ENCODE data around the gene PDZK1IP1. TPM values are rescaled to one million over a fixed set of nuclear protein-coding genes. Genes with fewer than 3 reads are reported as not detected.

Gene PDZK1IP1
- total and polyA plus RNA-seq, 2 of the 13 experiments (the other 11 are each of a cell fraction or from before 2014, with no cell fraction given), result 0.24 to 1.6 TPM

DNA sequence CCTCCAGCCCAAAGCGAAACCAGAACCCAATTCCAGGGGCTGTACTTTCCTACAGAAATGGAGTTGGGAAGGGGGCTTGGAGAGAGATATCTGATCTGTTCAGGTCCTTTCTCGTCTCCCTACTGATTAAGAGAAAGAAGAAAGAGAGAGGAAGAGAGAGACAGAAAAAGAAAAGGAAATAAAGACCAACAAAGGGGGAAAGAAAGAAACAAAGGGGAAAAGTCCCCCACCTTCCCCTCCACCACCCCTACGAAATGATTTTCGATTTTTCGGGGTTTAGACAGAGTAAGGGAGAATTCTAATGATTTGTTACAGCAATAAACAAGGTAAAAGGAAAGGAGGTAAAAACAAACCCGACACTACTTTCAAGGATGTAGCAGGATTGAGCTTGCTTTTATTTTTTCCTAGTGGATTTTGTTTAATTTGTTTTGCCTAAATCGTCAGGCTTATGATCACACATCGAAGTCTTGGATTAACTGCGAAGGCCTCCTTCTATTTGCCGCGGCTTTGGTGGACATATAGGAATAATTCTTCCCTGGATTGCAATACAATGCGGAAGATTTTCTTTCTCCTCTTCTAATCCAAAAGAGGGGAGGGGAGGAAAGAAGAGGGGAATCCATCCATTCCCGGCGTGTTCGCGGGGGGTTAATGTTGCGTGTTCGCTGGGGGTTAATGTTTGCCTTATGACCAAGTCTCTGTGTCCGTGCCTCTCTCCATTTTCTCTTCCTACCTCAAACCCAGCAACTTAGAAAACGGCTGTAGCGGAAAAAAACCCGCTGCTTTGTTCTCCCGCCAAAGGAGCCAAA, 40.3 kb upstream of the PDZK1IP1 start:
- Histone ChIP-seq H4K20me1 (ENCODE audit: insufficient read depth, low read length) (no peaks in the 10 kb centered on the region), H3K27ac (ENCODE audit: extremely low read length, insufficient read depth, low read length) (no peak overlapping the region), H3K4me1 (ENCODE audit: insufficient read depth, low read length) (peaks cover 18% of the 10 kb centered on the region), H3K9me3 (ENCODE audit: low read length) (no peaks in the 10 kb centered on the region), H2AFZ (ENCODE audit: low read length) (no peak overlapping the region), H3K36me3 (replicated peaks in 1 of 2; ENCODE audit: control insufficient read depth in 1 of 2, insufficient read depth in 2 of 2, low read length in 2 of 2) (no peaks in the 10 kb centered on the region), H3K79me2 (ENCODE audit: insufficient read depth, low read length) (no peaks in the 10 kb centered on the region), H3K9ac (ENCODE audit: insufficient read depth, low read depth, low read length) (no peak overlapping the region), H3K4me3 (replicated peaks in 1 of 3; ENCODE audit: insufficient read depth in 1 of 3, low read depth in 2 of 3, low read length in 3 of 3) (no peak overlapping the region), H3K4me2 (ENCODE audit: low read depth, low read length) (no peak overlapping the region), H3K27me3 (ENCODE audit: control insufficient read depth in 1 of 2, insufficient read depth in 2 of 2, low read length in 2 of 2) (peaks cover 20 to 92% of the 10 kb centered on the region in 2 experiments)
- 52% methylated on average over 23 of the region's 23 CpGs for WGBS (ENCODE audit: low lambda C conversion rate)
- DNase-seq (ENCODE audit: low spot score), result no peak
- in situ Hi-C loops (cut with HindIII; ENCODE audit: extremely low pct_ligation_motif_present, low pct_unique_long_range_greater_than_20kb), result no loop called here
- no TSS peak for BruUV-seq (replicated peaks)
- FAIRE-seq, result no peak
- CTCF ChIA-PET (ENCODE audit: low intra/inter-chr PET ratio, low total read pairs), result no interaction called here
- TF ChIP-seq, protein P1, sequence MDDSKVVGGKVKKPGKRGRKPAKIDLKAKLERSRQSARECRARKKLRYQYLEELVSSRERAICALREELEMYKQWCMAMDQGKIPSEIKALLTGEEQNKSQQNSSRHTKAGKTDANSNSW (CRISPR knock-in tag; IDR thresholded peaks at IDR 0.05; ENCODE audit: borderline replicate concordance), result no peak
- no peak for TF ChIP-seq MAZ (IDR thresholded peaks at IDR 0.05; ENCODE audit: borderline replicate concordance, low read depth, low read length)
- TF ChIP-seq MAZ (CRISPR knock-in tag; IDR thresholded peaks at IDR 0.05; ENCODE audit: low read depth), result no peak
- TF ChIP-seq, protein P2, sequence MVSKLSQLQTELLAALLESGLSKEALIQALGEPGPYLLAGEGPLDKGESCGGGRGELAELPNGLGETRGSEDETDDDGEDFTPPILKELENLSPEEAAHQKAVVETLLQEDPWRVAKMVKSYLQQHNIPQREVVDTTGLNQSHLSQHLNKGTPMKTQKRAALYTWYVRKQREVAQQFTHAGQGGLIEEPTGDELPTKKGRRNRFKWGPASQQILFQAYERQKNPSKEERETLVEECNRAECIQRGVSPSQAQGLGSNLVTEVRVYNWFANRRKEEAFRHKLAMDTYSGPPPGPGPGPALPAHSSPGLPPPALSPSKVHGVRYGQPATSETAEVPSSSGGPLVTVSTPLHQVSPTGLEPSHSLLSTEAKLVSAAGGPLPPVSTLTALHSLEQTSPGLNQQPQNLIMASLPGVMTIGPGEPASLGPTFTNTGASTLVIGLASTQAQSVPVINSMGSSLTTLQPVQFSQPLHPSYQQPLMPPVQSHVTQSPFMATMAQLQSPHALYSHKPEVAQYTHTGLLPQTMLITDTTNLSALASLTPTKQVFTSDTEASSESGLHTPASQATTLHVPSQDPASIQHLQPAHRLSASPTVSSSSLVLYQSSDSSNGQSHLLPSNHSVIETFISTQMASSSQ (IDR thresholded peaks at IDR 0.05; ENCODE audit: low read depth), result no peak
- TF ChIP-seq, protein P2 (CRISPR knock-in tag; IDR thresholded peaks at IDR 0.05; ENCODE audit: borderline replicate concordance), result no peak
- TF ChIP-seq ZGPAT (CRISPR knock-in tag; IDR thresholded peaks at IDR 0.05), result no peak
- TF ChIP-seq ZNF550 (CRISPR knock-in tag; IDR thresholded peaks at IDR 0.05; ENCODE audit: borderline replicate concordance), result no peak
- TF ChIP-seq HNRNPUL1 (IDR thresholded peaks at IDR 0.05; ENCODE audit: low read depth, low read length), result no peak
- no peak for TF ChIP-seq ERF (CRISPR knock-in tag; IDR thresholded peaks at IDR 0.05)
- TF ChIP-seq EZH2 (conservative IDR thresholded peaks at IDR 0.05; ENCODE audit: low read depth, low read length), result peak; percentile 61; the same call in 1 of the 2 replicates
- intact Hi-C loops (cut with micrococcal nuclease; ENCODE audit: unreplicated experiment), result no loop called here
- POLR2A ChIA-PET, result no interaction called here
- no peak for ATAC-seq

Data from HepG2 (cell line).